GM21515 (cell line): Measurements from ENCODE around the gene PINK1.
"Not testable (repeated sequence)": the region's sequence is repeated elsewhere in the genome, so short reads cannot be mapped to it uniquely, and the experiment has no call there.

Source experiments
- ATAC-seq: cut with Tn5 transposase; IDR thresholded peaks from one replicate; pipeline ENCODE4 v1.9.1; 2021; ENCODE audit not compliant: unreplicated experiment

PINK1 gene

GRCh38 chr1:20633190-20634064 is at the start of gene PINK1:
Gene PINK1 (plus strand): TSS chr1:20633458. CDS start chr1:20633549, 91 bp downstream.
- ATAC-seq: no peak

GRCh38 chr1:20584890-20585289 is 48.4 kb upstream of the PINK1 start:
- no peak for ATAC-seq

DNA sequence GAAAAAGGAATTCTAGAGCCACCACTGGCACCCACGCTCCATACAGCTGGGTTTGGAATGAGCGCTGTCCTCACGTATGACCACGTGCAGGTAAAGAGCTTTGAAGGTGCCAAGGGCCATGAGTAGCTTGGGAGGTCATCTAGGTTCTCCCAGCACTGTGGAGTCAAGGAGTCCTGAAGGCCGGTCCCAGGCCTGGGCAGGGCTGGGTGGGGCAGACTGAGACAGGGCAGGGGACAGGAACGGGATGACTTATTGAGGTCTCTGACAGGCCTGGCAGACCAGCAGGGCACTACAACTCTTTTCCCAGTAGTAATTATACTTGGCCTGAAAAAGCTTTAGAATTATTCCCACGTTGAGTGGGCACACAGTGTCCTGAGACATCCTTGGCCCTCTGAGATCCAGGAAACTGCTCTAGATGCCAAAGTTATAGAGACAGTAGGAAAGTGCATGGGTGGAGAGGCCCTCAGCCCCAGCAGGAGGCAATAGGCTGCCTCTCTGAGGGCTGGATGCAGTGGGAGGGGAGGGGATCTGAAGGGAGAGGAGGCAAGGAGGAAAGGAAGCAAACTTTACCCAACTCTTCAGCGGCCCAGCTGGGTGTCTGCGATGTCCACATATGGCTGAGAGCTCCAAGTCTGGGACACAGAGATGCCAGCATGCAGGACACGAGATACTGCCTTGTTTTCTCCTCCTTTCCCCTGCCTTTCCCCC is 46.2 kb upstream of the PINK1 start:
- ATAC-seq: no peak

GRCh38 chr1:20587661-20588053 is 45.6 kb upstream of the PINK1 start:
- no peak for ATAC-seq

GRCh38 chr1:20588634-20589225 is 44.5 kb upstream of the PINK1 start, which contains the start of gene CDA:
Gene CDA (plus strand): TSS chr1:20589097. CDS start chr1:20589130, 33 bp downstream.
- ATAC-seq: no peak

GRCh38 chr1:20589331-20590278 is 43.7 kb upstream of the PINK1 start:
- no peak for ATAC-seq

DNA sequence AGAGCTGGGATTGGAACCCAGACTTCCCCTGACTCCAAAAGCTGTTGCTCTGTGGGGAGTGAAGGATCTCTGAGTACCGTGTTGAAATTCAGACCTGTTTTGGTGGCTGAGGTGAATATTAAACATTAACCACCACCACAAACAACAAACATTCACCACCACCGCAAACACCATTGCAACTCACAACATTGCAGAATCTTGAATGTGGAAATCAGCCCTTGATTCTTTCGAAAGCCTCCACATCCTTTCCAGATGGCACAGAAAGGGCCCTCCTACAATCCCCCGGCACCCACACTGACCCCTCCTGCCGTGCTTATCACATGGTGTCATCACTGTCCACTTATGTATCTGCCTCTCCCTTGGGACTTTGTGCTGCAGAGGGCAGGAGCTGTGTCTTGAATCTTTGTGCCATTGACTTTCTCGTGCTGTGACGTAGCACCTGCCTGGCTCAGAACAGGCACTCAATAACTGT is 42.9 kb upstream of the PINK1 start:
- no peak for ATAC-seq

DNA sequence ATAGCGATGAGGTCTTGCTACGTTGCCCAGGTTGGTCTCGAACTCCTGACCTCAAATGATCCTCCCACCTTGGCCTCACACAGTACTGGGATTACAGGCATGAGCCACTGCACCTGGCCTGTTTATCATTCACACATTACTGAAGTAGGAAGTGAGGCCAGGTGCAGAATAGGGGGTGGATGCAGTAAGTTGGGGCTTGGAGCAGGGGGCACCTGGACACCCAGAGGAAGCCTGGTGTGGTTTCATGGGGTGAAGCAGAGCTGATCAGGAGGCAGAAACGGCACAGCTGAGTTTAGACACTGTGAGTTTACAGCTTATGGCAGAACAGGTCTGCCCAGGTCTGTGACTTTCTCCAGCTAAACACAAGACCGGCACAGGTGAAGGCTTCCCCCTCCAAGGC is 39.5 kb upstream of the PINK1 start:
- ATAC-seq: no peak

GRCh38 chr1:20594746-20595145 is 38.5 kb upstream of the PINK1 start:
- no peak for ATAC-seq

GRCh38 chr1:20596106-20596505 is 37.2 kb upstream of the PINK1 start:
- no peak for ATAC-seq

GRCh38 chr1:20597650-20598049 is 35.6 kb upstream of the PINK1 start:
- ATAC-seq: no peak

GRCh38 chr1:20600156-20600555 is 33.1 kb upstream of the PINK1 start:
- no peak for ATAC-seq

DNA sequence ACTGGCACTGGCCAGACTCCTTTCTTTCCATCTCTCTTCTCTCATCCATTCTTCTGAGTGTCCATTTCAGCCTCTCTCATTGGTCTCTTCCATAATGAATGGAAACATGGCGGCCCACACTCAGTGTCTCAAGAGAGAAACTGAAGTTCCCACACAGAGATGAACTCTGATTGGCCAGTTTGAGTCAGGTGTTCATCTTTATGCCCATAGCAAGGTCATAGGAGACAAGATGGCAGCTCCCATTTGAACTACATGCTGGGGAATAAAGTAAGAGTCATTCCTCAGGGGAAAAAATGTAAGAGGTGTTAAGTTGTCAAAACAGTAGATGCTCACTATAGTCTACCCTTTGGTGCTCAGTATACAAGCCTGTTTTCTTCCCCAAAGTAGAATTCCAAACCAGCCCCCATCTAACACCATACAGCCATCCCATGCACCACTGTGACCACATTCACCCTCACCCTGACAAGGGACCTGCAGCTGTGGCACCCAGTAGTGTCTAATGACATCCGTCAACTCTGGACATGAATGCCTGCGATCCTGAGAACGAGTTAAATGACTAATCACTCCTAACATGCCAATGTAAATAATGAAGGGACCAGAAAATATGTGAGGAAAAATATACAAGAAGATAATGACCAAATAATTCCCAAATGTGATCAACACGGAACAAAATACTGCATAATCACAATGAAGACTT is 32.0 kb upstream of the PINK1 start:
- no peak for ATAC-seq

DNA sequence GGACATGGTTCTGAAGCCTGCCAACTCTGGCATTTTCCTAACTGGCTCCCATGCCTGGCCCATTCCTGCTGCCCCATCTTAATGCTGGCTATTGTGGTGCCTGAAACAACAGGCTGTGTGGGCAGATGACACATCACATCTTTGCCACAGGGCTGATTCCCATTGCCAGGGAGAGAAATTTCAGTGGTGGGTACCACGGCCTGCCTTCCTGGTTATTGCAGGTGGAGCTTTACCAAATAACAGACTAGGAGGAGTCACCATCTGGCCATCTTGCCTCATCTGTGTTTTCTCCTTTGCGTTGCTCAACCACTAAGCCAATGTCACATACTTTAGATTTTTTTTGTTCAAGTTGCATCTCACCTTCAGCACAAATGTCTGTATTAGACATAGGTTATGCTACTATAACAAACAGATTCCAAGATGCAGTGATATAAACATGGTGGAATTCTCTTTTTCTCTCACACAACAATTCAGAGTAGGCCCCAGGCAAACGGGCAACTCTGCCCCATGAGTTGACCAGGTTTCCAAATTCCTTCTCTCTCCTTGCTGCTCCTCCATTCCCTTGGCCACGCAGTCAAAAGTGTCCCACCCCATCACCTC is 30.3 kb upstream of the PINK1 start:
- ATAC-seq: no peak

- no peak for ATAC-seq
Observed at GRCh38 chr1:20603504-20604464, 29.5 kb upstream of the PINK1 start.

GRCh38 chr1:20604678-20605077 is 28.6 kb upstream of the PINK1 start:
- ATAC-seq: no peak

DNA sequence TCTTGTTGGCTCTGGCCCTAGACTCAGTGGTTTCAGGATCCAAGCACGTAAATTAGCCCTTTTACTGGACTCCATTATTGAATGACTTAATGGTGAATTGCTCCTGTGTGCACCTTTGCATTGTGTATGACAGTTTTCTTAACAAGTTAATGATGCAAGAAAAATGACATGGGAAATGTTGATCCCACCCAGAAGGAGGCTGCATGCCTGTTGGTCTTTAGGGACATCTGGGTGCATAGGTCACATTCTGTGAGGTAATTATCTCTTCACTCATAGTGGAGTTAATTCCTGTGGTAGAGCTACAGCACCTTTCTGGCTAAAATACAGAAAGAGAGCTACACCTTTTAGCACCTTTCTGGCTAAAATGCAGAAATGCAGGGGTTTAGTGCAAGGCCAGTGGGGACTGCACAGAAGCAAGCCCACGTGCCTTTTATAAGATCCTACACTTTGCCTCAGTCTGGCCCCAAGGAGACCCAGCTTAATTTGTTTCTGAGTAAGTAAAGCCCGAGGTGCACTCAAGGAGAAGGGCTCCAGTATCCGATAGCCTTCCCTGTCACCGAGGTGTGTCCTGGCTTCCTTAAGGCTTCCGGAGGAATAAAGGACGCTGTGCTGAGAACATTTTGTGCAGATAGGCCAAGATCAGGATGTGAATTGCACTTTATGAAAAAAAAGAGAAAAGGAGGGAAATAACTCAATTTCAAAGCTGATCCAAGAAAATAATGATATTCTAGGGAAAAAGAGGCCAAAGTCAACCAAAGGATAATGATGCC is 26.3 kb upstream of the PINK1 start:
- ATAC-seq: not testable (repeated sequence)

- ATAC-seq: no peak
Observed at GRCh38 chr1:20609541-20609940, 23.7 kb upstream of the PINK1 start.
